Ishikawa (cell line): Measurements from ENCODE around the gene UQCRH.

Experiments used
- CEBPB ChIP-seq: IDR thresholded peaks from 2 replicates; pipeline ENCODE4 v1.6.1; 2012
- CREB1 ChIP-seq: IDR thresholded peaks from 2 replicates; pipeline ENCODE4 v1.6.1; 2012; ENCODE audit warnings: low read depth
- EGR1 ChIP-seq: IDR thresholded peaks from 2 replicates; pipeline ENCODE4 v1.6.1; 2012
- EP300 ChIP-seq: IDR thresholded peaks from 2 replicates; pipeline ENCODE4 v1.6.1; 2012; ENCODE audit warnings: borderline replicate concordance
- FOXM1 ChIP-seq: IDR thresholded peaks from 2 replicates; pipeline ENCODE4 v1.6.1; 2012; ENCODE audit warnings: low read depth, borderline replicate concordance
- MAX ChIP-seq: IDR thresholded peaks from 2 replicates; pipeline ENCODE4 v1.6.1; 2012
- NFIC ChIP-seq: IDR thresholded peaks from 2 replicates; pipeline ENCODE4 v1.6.1; 2012
- RAD21 ChIP-seq: IDR thresholded peaks from 2 replicates; pipeline ENCODE4 v1.6.1; 2012; ENCODE audit warnings: low read depth
- REST ChIP-seq: IDR thresholded peaks from 2 replicates; pipeline ENCODE4 v1.6.1; 2012; ENCODE audit warnings: low read depth, mild to moderate bottlenecking
- TAF1 ChIP-seq: IDR thresholded peaks from 2 replicates; pipeline ENCODE4 v1.6.1; 2012; ENCODE audit warnings: low read depth, mild to moderate bottlenecking
- TCF12 ChIP-seq: IDR thresholded peaks from 2 replicates; pipeline ENCODE4 v1.6.1; 2012; ENCODE audit warnings: low read depth
- TEAD4 ChIP-seq: IDR thresholded peaks from 2 replicates; pipeline ENCODE4 v1.6.1; 2012
- USF1 ChIP-seq: IDR thresholded peaks from 2 replicates; pipeline ENCODE4 v1.6.1; 2012
- YY1 ChIP-seq: IDR thresholded peaks from 2 replicates; pipeline ENCODE4 v1.6.1; 2012; ENCODE audit warnings: low read depth
- ZBTB7A ChIP-seq: IDR thresholded peaks from 2 replicates; pipeline ENCODE4 v1.6.1; 2012; ENCODE audit warnings: low read depth

The UQCRH gene

GRCh38 chr1:46300673-46301405, 2.7 kb upstream of the UQCRH start:
- TF ChIP-seq NFIC (no peak), EP300 (peak; percentile 8; the same call in 1 of the 2 replicates)

- no peak for TF ChIP-seq REST
- TF ChIP-seq YY1: no peak
- no peak for TF ChIP-seq USF1
- no peak for TF ChIP-seq MAX
- no peak for TF ChIP-seq EGR1
- TF ChIP-seq NFIC: no peak
- TF ChIP-seq TAF1: no peak
Measured at GRCh38 chr1:46301406-46301807, 2.1 kb upstream of the UQCRH start.

GRCh38 chr1:46301808-46302640, 1.5 kb upstream of the UQCRH start:
- no peak for TF ChIP-seq CREB1
- TF ChIP-seq TCF12: peak; percentile 38; the same call in 1 of the 2 replicates
- TF ChIP-seq NFIC: 0 out of 2 replicates have a peak, but pooled peaks have one; percentile 11
- no peak; the same call in 1 of the 2 replicates for TF ChIP-seq RAD21
- peak; percentile 15; the same call in 1 of the 2 replicates for TF ChIP-seq ZBTB7A
- TF ChIP-seq YY1: peak; percentile 37; the same call in 1 of the 2 replicates
- peak; percentile 45; the same call in 1 of the 2 replicates for TF ChIP-seq MAX

GRCh38 chr1:46302641-46303037, 859 bp upstream of the UQCRH start:
- TF ChIP-seq ZBTB7A: peak; percentile 85; the same call in 1 of the 2 replicates
- no peak for TF ChIP-seq TCF12
- no peak for TF ChIP-seq EP300
- no peak for TF ChIP-seq MAX
- TF ChIP-seq EGR1: no peak
- TF ChIP-seq CREB1: no peak
- no peak for TF ChIP-seq USF1

- no peak for TF ChIP-seq CREB1
- TF ChIP-seq RAD21: no peak
- TF ChIP-seq CEBPB: no peak
- TF ChIP-seq ZBTB7A: no peak
- TF ChIP-seq EP300: no peak
- TF ChIP-seq TCF12: no peak
- no peak for TF ChIP-seq YY1
- no peak for TF ChIP-seq MAX
- TF ChIP-seq USF1: no peak
- TF ChIP-seq TEAD4: no peak
- TF ChIP-seq EGR1: no peak
- no peak for TF ChIP-seq REST
- TF ChIP-seq FOXM1: no peak
- no peak for TF ChIP-seq NFIC
- TF ChIP-seq TAF1: no peak
Measured at GRCh38 chr1:46303872-46304326, 401 bp downstream of the UQCRH start.
